ENCODE data around the gene BRME1. TPM values are rescaled to one million over a fixed set of nuclear protein-coding genes. Genes with fewer than 3 reads are reported as not detected.

Gene BRME1
- total RNA-seq, 1 donor from 2014 or later: 0.68 TPM

DNA sequence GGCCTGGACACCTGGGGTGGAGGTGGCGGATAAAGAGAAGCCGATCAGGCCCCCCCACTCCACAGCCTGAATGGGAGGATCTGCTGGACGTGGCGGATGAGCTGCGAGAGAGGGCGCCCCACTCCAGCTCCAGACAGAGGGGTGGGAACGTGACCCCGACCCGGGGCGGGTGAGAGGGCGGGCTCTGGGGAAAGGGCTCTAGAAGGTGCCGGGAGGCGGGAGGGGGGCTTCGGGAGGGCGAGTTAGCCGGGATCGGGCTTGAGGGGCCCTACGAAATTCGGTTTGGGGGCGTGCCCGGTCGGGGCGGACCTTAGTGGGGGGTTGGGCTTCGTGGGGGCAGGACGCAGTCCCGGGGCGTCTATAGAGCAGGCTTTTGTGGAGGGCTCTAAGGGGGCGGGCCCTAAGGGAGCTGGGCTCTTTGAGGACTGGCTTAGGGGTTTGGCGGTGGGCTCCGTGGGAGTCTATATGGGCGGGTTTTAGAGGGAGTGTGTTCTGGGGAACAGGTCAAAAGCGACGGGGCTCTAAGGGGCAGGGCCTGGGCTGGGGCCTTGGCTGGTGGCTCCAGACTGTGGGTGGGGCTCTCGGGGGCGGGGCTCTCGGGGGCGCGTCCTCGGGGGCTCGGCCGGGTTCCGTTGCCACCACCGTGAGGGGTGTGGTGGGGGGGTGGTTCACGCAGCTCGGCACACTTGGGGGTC is 33.1 kb downstream of the BRME1 start:
- H3K9ac ChIP-seq (ENCODE audit: low read length): peak overlapping the region; percentile 23
- H3K27ac Mint-ChIP-seq (ENCODE audit: unreplicated experiment): no peak overlapping the region

DNA sequence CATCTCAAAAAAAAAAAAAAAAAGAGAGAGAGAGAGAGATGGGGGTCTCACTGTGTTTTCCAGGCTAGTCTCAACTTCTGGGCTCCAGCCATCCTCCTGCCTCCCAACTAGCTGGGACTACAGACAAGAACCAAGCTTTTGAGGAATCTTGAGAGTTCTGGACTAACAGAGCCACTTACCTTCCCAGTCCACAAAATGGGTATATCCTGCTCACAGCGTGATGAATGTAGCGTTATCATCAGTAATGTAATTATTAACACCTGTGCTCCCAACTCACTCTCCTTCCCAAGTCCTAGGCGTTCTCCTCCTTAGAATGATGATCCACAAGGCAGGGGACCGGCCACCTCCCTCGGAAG is 33.6 kb downstream of the BRME1 start:
- H3K27me3 Mint-ChIP-seq (ENCODE audit: low read depth, unreplicated experiment): peaks cover 26% of the 10 kb centered on the region
- H3K4me1 ChIP-seq (ENCODE audit: insufficient read depth, low read length): peaks cover 6% of the 10 kb centered on the region
- peaks cover 3% of the 10 kb centered on the region for H3K36me3 Mint-ChIP-seq (ENCODE audit: low read depth, unreplicated experiment)
- H3K9me3 ChIP-seq (ENCODE audit: insufficient read depth, low read depth, low read length): no peaks in the 10 kb centered on the region
- DNase-seq (ENCODE audit: low read depth) (no peak), FAIRE-seq (no peak)
- peak overlapping the region; percentile 76 for H3K4me2 ChIP-seq (ENCODE audit: low read length)
- H3K9ac ChIP-seq (ENCODE audit: low read length): peak overlapping the region; percentile 23
- peak overlapping the region; percentile 34 for H2AFZ ChIP-seq (ENCODE audit: low read depth, low read length)
- no peaks in the 10 kb centered on the region for H3K36me3 ChIP-seq (ENCODE audit: insufficient read depth, low read length)
- no peaks in the 10 kb centered on the region for H3K79me2 ChIP-seq (ENCODE audit: insufficient read depth, low read length)
- H3K4me3 Mint-ChIP-seq (ENCODE audit: unreplicated experiment): peak overlapping the region; percentile 14
- no peak overlapping the region for H3K4me3 ChIP-seq (ENCODE audit: insufficient read depth, low read depth, low read length)
- H3K4me1 Mint-ChIP-seq (ENCODE audit: low read depth, unreplicated experiment): peaks cover 7% of the 10 kb centered on the region
- TF ChIP-seq, protein P1, sequence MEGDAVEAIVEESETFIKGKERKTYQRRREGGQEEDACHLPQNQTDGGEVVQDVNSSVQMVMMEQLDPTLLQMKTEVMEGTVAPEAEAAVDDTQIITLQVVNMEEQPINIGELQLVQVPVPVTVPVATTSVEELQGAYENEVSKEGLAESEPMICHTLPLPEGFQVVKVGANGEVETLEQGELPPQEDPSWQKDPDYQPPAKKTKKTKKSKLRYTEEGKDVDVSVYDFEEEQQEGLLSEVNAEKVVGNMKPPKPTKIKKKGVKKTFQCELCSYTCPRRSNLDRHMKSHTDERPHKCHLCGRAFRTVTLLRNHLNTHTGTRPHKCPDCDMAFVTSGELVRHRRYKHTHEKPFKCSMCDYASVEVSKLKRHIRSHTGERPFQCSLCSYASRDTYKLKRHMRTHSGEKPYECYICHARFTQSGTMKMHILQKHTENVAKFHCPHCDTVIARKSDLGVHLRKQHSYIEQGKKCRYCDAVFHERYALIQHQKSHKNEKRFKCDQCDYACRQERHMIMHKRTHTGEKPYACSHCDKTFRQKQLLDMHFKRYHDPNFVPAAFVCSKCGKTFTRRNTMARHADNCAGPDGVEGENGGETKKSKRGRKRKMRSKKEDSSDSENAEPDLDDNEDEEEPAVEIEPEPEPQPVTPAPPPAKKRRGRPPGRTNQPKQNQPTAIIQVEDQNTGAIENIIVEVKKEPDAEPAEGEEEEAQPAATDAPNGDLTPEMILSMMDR (IDR thresholded peaks at IDR 0.05; ENCODE audit: insufficient read depth, low read depth, low read length): no peak
- TF ChIP-seq EZH2 (IDR thresholded peaks at IDR 0.05; ENCODE audit: insufficient read depth, low read length): no peak
- H4K20me1 ChIP-seq (ENCODE audit: insufficient read depth, low read length): no peaks in the 10 kb centered on the region
- H3K27ac ChIP-seq (ENCODE audit: low read depth, low read length): no peak overlapping the region
- no peaks in the 10 kb centered on the region for H3K9me3 Mint-ChIP-seq (ENCODE audit: unreplicated experiment)
- no peaks in the 10 kb centered on the region for H3K27me3 ChIP-seq (ENCODE audit: insufficient read depth, low read length)
- no peak overlapping the region for H3K27ac Mint-ChIP-seq (ENCODE audit: unreplicated experiment)

More for the DNA sequence above, 33.1 kb downstream of the BRME1 start:
- no peak overlapping the region for H3K4me3 ChIP-seq (ENCODE audit: insufficient read depth, low read depth, low read length)
- H3K27me3 Mint-ChIP-seq (ENCODE audit: low read depth, unreplicated experiment): peaks cover 23% of the 10 kb centered on the region
- H3K79me2 ChIP-seq (ENCODE audit: insufficient read depth, low read length): no peaks in the 10 kb centered on the region
- no peaks in the 10 kb centered on the region for H4K20me1 ChIP-seq (ENCODE audit: insufficient read depth, low read length)
- DNase-seq (ENCODE audit: low read depth) (no peak), FAIRE-seq (no peak)
- peak overlapping the region; percentile 57 for H3K4me3 Mint-ChIP-seq (ENCODE audit: unreplicated experiment)
- H3K4me2 ChIP-seq (ENCODE audit: low read length): peak overlapping the region; percentile 76
- H3K4me1 ChIP-seq (ENCODE audit: insufficient read depth, low read length): peaks cover 6% of the 10 kb centered on the region
- no peaks in the 10 kb centered on the region for H3K36me3 ChIP-seq (ENCODE audit: insufficient read depth, low read length)
- H2AFZ ChIP-seq (ENCODE audit: low read depth, low read length): peak overlapping the region; percentile 34
- H3K9me3 ChIP-seq (ENCODE audit: insufficient read depth, low read depth, low read length): no peaks in the 10 kb centered on the region
- no peaks in the 10 kb centered on the region for H3K27me3 ChIP-seq (ENCODE audit: insufficient read depth, low read length)
- TF ChIP-seq EZH2 (IDR thresholded peaks at IDR 0.05; ENCODE audit: insufficient read depth, low read length): no peak
- TF ChIP-seq, protein P1 (IDR thresholded peaks at IDR 0.05; ENCODE audit: insufficient read depth, low read depth, low read length): no peak
- H3K4me1 Mint-ChIP-seq (ENCODE audit: low read depth, unreplicated experiment): peaks cover 7% of the 10 kb centered on the region
- H3K36me3 Mint-ChIP-seq (ENCODE audit: low read depth, unreplicated experiment): peaks cover 3% of the 10 kb centered on the region
- no peak overlapping the region for H3K27ac ChIP-seq (ENCODE audit: low read depth, low read length)
- H3K9me3 Mint-ChIP-seq (ENCODE audit: unreplicated experiment): no peaks in the 10 kb centered on the region

DNA sequence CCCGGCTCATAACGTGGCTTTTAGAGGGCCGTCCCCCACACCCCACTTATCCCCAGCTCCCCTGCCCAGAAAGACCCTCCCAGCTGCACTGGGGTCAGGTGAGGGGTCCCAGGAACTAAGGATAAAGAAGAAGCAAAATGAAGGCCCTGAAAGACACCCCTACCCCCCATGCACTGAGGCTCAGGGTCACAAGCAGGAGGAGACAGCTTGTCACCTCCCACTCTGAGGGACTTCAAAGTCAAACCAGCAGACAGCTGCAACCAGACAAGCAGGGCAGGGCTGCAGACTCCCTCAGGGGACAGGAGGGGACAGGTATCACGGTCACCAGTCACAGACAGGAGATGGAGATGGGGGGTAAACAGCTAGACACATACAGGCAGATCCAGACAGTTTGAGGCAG is 35.0 kb downstream of the BRME1 start:
- Mint-ChIP-seq H3K9me3 (ENCODE audit: unreplicated experiment) (no peaks in the 10 kb centered on the region), H3K4me3 (ENCODE audit: unreplicated experiment) (no peak overlapping the region), H3K36me3 (ENCODE audit: low read depth, unreplicated experiment) (peaks cover 3% of the 10 kb centered on the region), H3K27me3 (ENCODE audit: low read depth, unreplicated experiment) (peaks cover 22% of the 10 kb centered on the region), H3K27ac (ENCODE audit: unreplicated experiment) (no peak overlapping the region), H3K4me1 (ENCODE audit: low read depth, unreplicated experiment) (peaks cover 9% of the 10 kb centered on the region)
- no peaks in the 10 kb centered on the region for H3K36me3 ChIP-seq (ENCODE audit: insufficient read depth, low read length)
- H2AFZ ChIP-seq (ENCODE audit: low read depth, low read length): no peak overlapping the region
- H3K27me3 ChIP-seq (ENCODE audit: insufficient read depth, low read length): no peaks in the 10 kb centered on the region
- TF ChIP-seq, protein P1 (IDR thresholded peaks at IDR 0.05; ENCODE audit: insufficient read depth, low read depth, low read length): no peak
- no peak for TF ChIP-seq EZH2 (IDR thresholded peaks at IDR 0.05; ENCODE audit: insufficient read depth, low read length)
- no peak for FAIRE-seq
- H3K79me2 ChIP-seq (ENCODE audit: insufficient read depth, low read length): peaks cover 6% of the 10 kb centered on the region
- DNase-seq (ENCODE audit: low read depth): no peak
- no peaks in the 10 kb centered on the region for H3K9me3 ChIP-seq (ENCODE audit: insufficient read depth, low read depth, low read length)
- H3K4me2 ChIP-seq (ENCODE audit: low read length): no peak overlapping the region
- H3K4me1 ChIP-seq (ENCODE audit: insufficient read depth, low read length): peaks cover 13% of the 10 kb centered on the region
- no peak overlapping the region for H3K27ac ChIP-seq (ENCODE audit: low read depth, low read length)
- H3K9ac ChIP-seq (ENCODE audit: low read length): no peak overlapping the region
- no peak overlapping the region for H3K4me3 ChIP-seq (ENCODE audit: insufficient read depth, low read depth, low read length)
- H4K20me1 ChIP-seq (ENCODE audit: insufficient read depth, low read length): no peaks in the 10 kb centered on the region
